Gastroesophageal sphincter (tissue), 3 donors: ENCODE results near the gene SPON2.

Source experiments
- POLR2A ChIP-seq, 2 donors: fragments of 450-650 bp; IDR thresholded peaks; one replicate each; pipeline ENCODE4 v1.6.1; 2017; ENCODE audit warnings: antibody characterized with exemption in 2 of 2, mild to moderate bottlenecking in 2 of 2, moderate library complexity in 1 of 2
- TF ChIP-seq, protein P1 (sequence below), 4 experiments: fragments of 200-600 bp in 2 of 4; fragments of 450-650 bp in 2 of 4; sonication (generic) in 1 of 4; IDR thresholded peaks; one replicate each; pipeline ENCODE4 v1.5.1; 2017 to 2019; ENCODE audit warnings: antibody characterized with exemption in 4 of 4, mild to moderate bottlenecking in 2 of 4, moderate library complexity in 2 of 4

DNA sequence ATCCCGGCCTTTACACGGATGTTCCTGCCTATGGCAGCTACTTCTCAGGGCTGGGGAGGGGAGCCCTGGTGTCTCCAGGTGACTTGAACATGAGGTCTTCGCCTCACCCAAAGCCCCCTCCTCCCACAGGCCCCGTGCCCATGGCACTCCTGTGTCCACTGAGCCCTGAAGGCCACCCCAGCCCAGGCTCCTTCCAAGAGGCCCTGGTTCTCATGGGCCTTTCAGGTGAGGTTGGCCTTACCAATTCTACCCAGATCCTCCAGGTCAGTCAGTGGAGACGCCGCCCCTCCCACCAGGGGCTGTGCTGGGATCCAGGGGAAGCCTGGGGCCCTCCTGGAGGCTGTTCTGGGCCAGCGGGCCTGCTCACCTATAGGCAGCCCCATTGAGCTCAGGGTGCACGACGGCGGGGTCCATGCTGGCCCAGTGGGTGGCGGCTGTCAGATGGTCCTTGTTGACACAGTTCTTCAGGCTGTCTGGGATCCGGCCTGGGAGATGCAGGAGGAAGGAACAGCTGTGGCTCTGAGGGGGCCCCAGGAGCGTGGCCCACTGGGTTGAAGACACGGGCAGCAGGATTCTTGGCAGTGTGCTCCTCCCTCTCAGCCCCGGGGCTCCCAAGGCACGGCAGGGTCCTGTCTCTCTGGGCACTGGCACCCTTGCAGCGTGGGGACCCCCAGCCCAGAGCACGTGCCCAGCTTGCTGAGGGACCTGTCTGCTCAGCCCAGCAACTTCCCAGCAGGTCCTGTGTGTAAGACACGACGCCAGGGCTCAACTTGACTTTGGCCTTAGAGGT lies 40.4 kb upstream of the SPON2 start:
- TF ChIP-seq, protein P1, sequence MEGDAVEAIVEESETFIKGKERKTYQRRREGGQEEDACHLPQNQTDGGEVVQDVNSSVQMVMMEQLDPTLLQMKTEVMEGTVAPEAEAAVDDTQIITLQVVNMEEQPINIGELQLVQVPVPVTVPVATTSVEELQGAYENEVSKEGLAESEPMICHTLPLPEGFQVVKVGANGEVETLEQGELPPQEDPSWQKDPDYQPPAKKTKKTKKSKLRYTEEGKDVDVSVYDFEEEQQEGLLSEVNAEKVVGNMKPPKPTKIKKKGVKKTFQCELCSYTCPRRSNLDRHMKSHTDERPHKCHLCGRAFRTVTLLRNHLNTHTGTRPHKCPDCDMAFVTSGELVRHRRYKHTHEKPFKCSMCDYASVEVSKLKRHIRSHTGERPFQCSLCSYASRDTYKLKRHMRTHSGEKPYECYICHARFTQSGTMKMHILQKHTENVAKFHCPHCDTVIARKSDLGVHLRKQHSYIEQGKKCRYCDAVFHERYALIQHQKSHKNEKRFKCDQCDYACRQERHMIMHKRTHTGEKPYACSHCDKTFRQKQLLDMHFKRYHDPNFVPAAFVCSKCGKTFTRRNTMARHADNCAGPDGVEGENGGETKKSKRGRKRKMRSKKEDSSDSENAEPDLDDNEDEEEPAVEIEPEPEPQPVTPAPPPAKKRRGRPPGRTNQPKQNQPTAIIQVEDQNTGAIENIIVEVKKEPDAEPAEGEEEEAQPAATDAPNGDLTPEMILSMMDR (IDR thresholded peaks at IDR 0.05), result no peak
- no peak for TF ChIP-seq POLR2A (IDR thresholded peaks at IDR 0.05)
